ENCODE results near the gene CACNG7. TPM values are rescaled to one million over a fixed set of nuclear protein-coding genes. Genes with fewer than 3 reads are reported as not detected.

Gene CACNG7
- total RNA-seq, 1 experiment from 2014 or later, result not detected

DNA sequence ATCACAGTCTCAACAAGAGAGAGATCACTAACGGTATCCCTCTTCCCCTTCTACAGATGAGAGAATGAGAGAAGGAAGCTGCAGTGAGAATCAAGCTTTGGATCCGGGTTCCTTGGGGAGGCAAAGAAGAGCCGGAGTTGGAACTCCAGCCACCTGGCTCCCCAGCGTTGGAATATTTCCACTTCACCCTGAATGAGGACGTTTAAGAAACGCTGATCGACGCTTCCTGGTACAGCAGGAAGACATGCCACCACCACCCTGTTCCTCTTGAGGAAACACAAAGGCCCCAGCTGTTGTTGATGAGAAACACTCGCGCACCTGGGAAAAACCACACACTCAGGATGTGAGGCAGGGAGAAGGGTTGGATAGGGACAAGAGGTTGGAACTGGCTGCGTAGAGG is 42.4 kb downstream of the CACNG7 start:
- Histone ChIP-seq H4K20me1 (ENCODE audit: insufficient read depth) (no peaks in the 10 kb centered on the region), H3K4me2 (ENCODE audit: low read length) (no peak overlapping the region), H3K27ac (ENCODE audit: low read depth, low read length) (no peak overlapping the region), H3K27me3 (ENCODE audit: insufficient read depth, low read length) (no peaks in the 10 kb centered on the region), H3K9ac (ENCODE audit: low read length) (no peak overlapping the region), H3K9me2 (ENCODE audit: insufficient read depth) (no peaks in the 10 kb centered on the region), H3K4me1 (ENCODE audit: control insufficient read depth in 1 of 2, insufficient read depth in 2 of 2, low read length in 2 of 2) (no peaks in the 10 kb centered on the region), H3K79me2 (ENCODE audit: insufficient read depth, low read length) (no peaks in the 10 kb centered on the region), H3K36me3 (ENCODE audit: control insufficient read depth in 1 of 2, insufficient read depth in 2 of 2, low read length in 2 of 2) (no peaks in the 10 kb centered on the region), H3K4me3 (replicated peaks in 1 of 2; ENCODE audit: low read depth in 1 of 2, low read length in 2 of 2) (no peak overlapping the region), H2AFZ (ENCODE audit: low read depth, low read length, poor library complexity, severe bottlenecking) (no peak overlapping the region), H3K9me3 (ENCODE audit: control insufficient read depth in 1 of 2, insufficient read depth in 1 of 2, low read depth in 1 of 2, low read length in 2 of 2) (no peaks in the 10 kb centered on the region)
- TF ChIP-seq, protein P1, sequence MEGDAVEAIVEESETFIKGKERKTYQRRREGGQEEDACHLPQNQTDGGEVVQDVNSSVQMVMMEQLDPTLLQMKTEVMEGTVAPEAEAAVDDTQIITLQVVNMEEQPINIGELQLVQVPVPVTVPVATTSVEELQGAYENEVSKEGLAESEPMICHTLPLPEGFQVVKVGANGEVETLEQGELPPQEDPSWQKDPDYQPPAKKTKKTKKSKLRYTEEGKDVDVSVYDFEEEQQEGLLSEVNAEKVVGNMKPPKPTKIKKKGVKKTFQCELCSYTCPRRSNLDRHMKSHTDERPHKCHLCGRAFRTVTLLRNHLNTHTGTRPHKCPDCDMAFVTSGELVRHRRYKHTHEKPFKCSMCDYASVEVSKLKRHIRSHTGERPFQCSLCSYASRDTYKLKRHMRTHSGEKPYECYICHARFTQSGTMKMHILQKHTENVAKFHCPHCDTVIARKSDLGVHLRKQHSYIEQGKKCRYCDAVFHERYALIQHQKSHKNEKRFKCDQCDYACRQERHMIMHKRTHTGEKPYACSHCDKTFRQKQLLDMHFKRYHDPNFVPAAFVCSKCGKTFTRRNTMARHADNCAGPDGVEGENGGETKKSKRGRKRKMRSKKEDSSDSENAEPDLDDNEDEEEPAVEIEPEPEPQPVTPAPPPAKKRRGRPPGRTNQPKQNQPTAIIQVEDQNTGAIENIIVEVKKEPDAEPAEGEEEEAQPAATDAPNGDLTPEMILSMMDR (IDR thresholded peaks at IDR 0.05 in 2 of 3, conservative IDR thresholded peaks at IDR 0.05 in 1 of 3; ENCODE audit: borderline replicate concordance in 1 of 3, insufficient read depth in 1 of 3, low read depth in 2 of 3, low read length in 2 of 3), result no peak
- TF ChIP-seq POLR2A (IDR thresholded peaks at IDR 0.05; ENCODE audit: borderline replicate concordance, extremely low read depth, insufficient read depth, insufficient read length) (no peak), EZH2 (IDR thresholded peaks at IDR 0.05) (no peak), ZNF274 (IDR thresholded peaks at IDR 0.05; ENCODE audit: low read depth, low read length) (no peak), CBX3 (IDR thresholded peaks at IDR 0.05; ENCODE audit: low read depth) (no peak), ZFX (IDR thresholded peaks at IDR 0.05) (no peak), ELF1 (IDR thresholded peaks at IDR 0.05; ENCODE audit: borderline replicate concordance, low read depth) (no peak), RAD21 (IDR thresholded peaks at IDR 0.05; ENCODE audit: low read depth) (no peak), TCF7L2 (IDR thresholded peaks at IDR 0.05; ENCODE audit: borderline replicate concordance, extremely low read depth, insufficient read depth, insufficient read length) (no peak), REST (IDR thresholded peaks at IDR 0.05; ENCODE audit: low read depth) (no peak), JUND (IDR thresholded peaks at IDR 0.05) (no peak), EGR1 (IDR thresholded peaks at IDR 0.05; ENCODE audit: low read depth) (no peak)
- TF ChIP-seq, protein P2, sequence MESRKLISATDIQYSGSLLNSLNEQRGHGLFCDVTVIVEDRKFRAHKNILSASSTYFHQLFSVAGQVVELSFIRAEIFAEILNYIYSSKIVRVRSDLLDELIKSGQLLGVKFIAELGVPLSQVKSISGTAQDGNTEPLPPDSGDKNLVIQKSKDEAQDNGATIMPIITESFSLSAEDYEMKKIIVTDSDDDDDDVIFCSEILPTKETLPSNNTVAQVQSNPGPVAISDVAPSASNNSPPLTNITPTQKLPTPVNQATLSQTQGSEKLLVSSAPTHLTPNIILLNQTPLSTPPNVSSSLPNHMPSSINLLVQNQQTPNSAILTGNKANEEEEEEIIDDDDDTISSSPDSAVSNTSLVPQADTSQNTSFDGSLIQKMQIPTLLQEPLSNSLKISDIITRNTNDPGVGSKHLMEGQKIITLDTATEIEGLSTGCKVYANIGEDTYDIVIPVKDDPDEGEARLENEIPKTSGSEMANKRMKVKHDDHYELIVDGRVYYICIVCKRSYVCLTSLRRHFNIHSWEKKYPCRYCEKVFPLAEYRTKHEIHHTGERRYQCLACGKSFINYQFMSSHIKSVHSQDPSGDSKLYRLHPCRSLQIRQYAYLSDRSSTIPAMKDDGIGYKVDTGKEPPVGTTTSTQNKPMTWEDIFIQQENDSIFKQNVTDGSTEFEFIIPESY (IDR thresholded peaks at IDR 0.05; ENCODE audit: extremely low read depth, insufficient replicate concordance, low read length), result no peak
- TF ChIP-seq, protein P3, sequence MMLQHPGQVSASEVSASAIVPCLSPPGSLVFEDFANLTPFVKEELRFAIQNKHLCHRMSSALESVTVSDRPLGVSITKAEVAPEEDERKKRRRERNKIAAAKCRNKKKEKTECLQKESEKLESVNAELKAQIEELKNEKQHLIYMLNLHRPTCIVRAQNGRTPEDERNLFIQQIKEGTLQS (IDR thresholded peaks at IDR 0.05), result no peak
- BruUV-seq (replicated peaks), result no TSS peak
- ChIA-PET POLR2A (no interaction called here), RAD21 (ENCODE audit: low non-redundant PET in 1 of 2, low total read pairs in 2 of 2, uncharacterized antibody in 2 of 2, unreplicated experiment in 2 of 2) (no interaction called here), CTCF (interaction anchor here (1.6 kb wide), 1 partner anchor 29 kb away, joined by 5 read pairs; no protein-coding TSS in a partner anchor)
- intact Hi-C loops (cut with micrococcal nuclease), result no loop called here
- no peak for DNase-seq (ENCODE audit: low read depth, low spot score)
- ATAC-seq, result no peak

All from HCT116 (cell line).